ENCODE results near the gene DESI2. TPM values are rescaled to one million over a fixed set of nuclear protein-coding genes. Genes with fewer than 3 reads are reported as not detected.

DESI2 gene
- total RNA-seq, 3 donors from 2014 or later (not counting 1 experiment from before 2014, with no cell fraction given) = 24.1 to 30.5 (median 25.4) TPM

GRCh38 chr1:244709476-244710368 is 56.8 kb downstream of the DESI2 start:
- peak overlapping the region in 1 of 2 donors; percentile 35 for H3K27ac Mint-ChIP-seq
- H3K27ac ChIP-seq (ENCODE audit: low read length) = no peak overlapping the region

DNA sequence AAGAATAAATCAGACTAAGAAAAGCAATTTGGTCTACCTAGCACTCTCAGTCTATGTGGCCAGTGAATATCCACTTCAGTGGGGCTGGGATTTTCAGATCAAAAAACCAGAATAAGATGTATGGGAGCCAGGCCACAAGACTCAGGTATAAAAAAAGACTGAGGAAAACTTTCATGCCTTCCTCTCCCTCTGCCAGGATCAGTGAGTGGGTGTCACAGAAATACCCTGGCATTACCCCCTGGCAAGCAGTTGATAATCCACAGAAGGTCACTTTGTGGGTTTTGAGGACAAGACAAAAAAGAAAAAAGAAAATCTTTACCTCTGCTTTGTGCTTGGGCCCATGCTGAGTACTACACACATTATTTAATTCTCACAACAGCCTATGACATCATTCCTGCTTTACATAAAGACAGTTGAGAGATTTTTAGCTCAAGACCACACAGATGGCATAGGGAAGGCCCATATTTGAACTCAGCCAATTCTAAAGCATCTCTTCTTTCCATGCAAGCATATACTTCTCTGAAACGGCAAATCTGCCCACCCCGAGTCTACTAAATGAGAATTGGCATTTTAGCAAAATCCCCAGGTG is 57.6 kb downstream of the DESI2 start:
- Histone ChIP-seq H3K36me3 (ENCODE audit: control insufficient read depth, insufficient read depth, low read length) (peaks cover 12% of the 10 kb centered on the region), H3K9me3 (ENCODE audit: control insufficient read depth, insufficient read depth, low read length) (no peaks in the 10 kb centered on the region), H3K4me1 (ENCODE audit: control insufficient read depth, insufficient read depth, low read length) (no peaks in the 10 kb centered on the region), H3K4me3 (ENCODE audit: low read length) (no peak overlapping the region), H3K27ac (ENCODE audit: low read length) (no peak overlapping the region), H3K27me3 (ENCODE audit: control insufficient read depth, insufficient read depth, low read length) (no peaks in the 10 kb centered on the region)
- no peak overlapping the region for H3K27ac Mint-ChIP-seq
- intact Hi-C loops (cut with micrococcal nuclease) = no loop called here
- TF ChIP-seq, protein P1, sequence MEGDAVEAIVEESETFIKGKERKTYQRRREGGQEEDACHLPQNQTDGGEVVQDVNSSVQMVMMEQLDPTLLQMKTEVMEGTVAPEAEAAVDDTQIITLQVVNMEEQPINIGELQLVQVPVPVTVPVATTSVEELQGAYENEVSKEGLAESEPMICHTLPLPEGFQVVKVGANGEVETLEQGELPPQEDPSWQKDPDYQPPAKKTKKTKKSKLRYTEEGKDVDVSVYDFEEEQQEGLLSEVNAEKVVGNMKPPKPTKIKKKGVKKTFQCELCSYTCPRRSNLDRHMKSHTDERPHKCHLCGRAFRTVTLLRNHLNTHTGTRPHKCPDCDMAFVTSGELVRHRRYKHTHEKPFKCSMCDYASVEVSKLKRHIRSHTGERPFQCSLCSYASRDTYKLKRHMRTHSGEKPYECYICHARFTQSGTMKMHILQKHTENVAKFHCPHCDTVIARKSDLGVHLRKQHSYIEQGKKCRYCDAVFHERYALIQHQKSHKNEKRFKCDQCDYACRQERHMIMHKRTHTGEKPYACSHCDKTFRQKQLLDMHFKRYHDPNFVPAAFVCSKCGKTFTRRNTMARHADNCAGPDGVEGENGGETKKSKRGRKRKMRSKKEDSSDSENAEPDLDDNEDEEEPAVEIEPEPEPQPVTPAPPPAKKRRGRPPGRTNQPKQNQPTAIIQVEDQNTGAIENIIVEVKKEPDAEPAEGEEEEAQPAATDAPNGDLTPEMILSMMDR (IDR thresholded peaks at IDR 0.05) = no peak
- WGBS (ENCODE audit: insufficient coverage) = 91% methylated on average over 2 of the region's 2 CpGs
- H3K9me3 Mint-ChIP-seq = no peaks in the 10 kb centered on the region
- H3K4me3 Mint-ChIP-seq = no peak overlapping the region
- no peak for DNase-seq
- peaks cover 0 to 5% of the 10 kb centered on the region in 2 donors for H3K4me1 Mint-ChIP-seq
- H3K27me3 Mint-ChIP-seq (ENCODE audit: low read depth in 2 of 2) = no peaks in the 10 kb centered on the region
- no peaks in the 10 kb centered on the region for H3K36me3 Mint-ChIP-seq
- no peak for ATAC-seq

More at GRCh38 chr1:244709476-244710368, 56.8 kb downstream of the DESI2 start:
- no peak for ATAC-seq
- no peak for DNase-seq
- peaks cover 0 to 5% of the 10 kb centered on the region in 2 donors for H3K4me1 Mint-ChIP-seq
- H3K36me3 Mint-ChIP-seq = no peaks in the 10 kb centered on the region
- no peaks in the 10 kb centered on the region for H3K9me3 Mint-ChIP-seq
- H3K27me3 ChIP-seq (ENCODE audit: control insufficient read depth, insufficient read depth, low read length) = no peaks in the 10 kb centered on the region
- H3K4me3 ChIP-seq (ENCODE audit: low read length) = no peak overlapping the region
- 88% methylated on average over 1 of the region's 2 CpGs for WGBS (ENCODE audit: insufficient coverage)
- H3K36me3 ChIP-seq (ENCODE audit: control insufficient read depth, insufficient read depth, low read length) = peaks cover 15% of the 10 kb centered on the region
- H3K4me1 ChIP-seq (ENCODE audit: control insufficient read depth, insufficient read depth, low read length) = no peaks in the 10 kb centered on the region
- TF ChIP-seq, protein P1 (IDR thresholded peaks at IDR 0.05) = no peak
- no peak overlapping the region for H3K4me3 Mint-ChIP-seq
- no peaks in the 10 kb centered on the region for H3K9me3 ChIP-seq (ENCODE audit: control insufficient read depth, insufficient read depth, low read length)
- intact Hi-C loops (cut with micrococcal nuclease) = no loop called here
- no peaks in the 10 kb centered on the region for H3K27me3 Mint-ChIP-seq (ENCODE audit: low read depth in 2 of 2)

DNA sequence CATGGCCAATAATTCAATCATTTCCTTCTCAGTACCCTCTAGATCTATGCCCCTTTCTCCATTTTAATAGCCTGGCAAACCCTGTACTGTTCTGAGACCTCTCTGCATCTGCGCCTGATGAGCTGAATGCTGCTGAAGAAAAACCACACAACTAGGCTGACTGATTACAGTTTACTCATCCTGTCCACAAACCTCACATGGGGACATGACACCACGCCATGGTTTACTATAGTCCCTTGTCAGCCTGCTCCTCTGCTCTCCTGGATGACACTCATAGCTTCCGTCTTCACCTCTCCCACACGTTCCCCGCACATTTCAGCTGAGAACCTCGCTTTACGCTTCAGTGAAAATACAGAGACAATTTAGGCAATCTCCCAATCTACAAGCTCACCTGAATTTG is 59.7 kb downstream of the DESI2 start:
- Mint-ChIP-seq H3K4me1 (peaks cover 0 to 5% of the 10 kb centered on the region in 2 donors), H3K36me3 (no peaks in the 10 kb centered on the region), H3K4me3 (no peak overlapping the region), H3K9me3 (no peaks in the 10 kb centered on the region), H3K27me3 (ENCODE audit: low read depth in 2 of 2) (no peaks in the 10 kb centered on the region), H3K27ac (no peak overlapping the region)
- H3K4me1 ChIP-seq (ENCODE audit: control insufficient read depth, insufficient read depth, low read length) = no peaks in the 10 kb centered on the region
- H3K36me3 ChIP-seq (ENCODE audit: control insufficient read depth, insufficient read depth, low read length) = no peaks in the 10 kb centered on the region
- no peak overlapping the region for H3K27ac ChIP-seq (ENCODE audit: low read length)
- H3K27me3 ChIP-seq (ENCODE audit: control insufficient read depth, insufficient read depth, low read length) = no peaks in the 10 kb centered on the region
- TF ChIP-seq, protein P1 (IDR thresholded peaks at IDR 0.05) = no peak
- intact Hi-C loops (cut with micrococcal nuclease) = no loop called here
- WGBS (ENCODE audit: insufficient coverage) = 75% methylated on average over 7 of the region's 7 CpGs
- no peaks in the 10 kb centered on the region for H3K9me3 ChIP-seq (ENCODE audit: control insufficient read depth, insufficient read depth, low read length)
- ATAC-seq = no peak
- DNase-seq = no peak
- H3K4me3 ChIP-seq (ENCODE audit: low read length) = no peak overlapping the region
